Neural progenitor cell (in vitro differentiated cells): ENCODE data around the gene NCBP2L. TPM values are rescaled to one million over a fixed set of nuclear protein-coding genes. Genes with fewer than 3 reads are reported as not detected.

Experiments
- DNase-seq: peaks from one replicate; pipeline ENCODE4 v3.0.0-alpha.2; 2016; ENCODE audit warnings: low spot score
- H2AFZ ChIP-seq: fragments of 200-600 bp; sonication (generic); replicated peaks from 2 replicates; pipeline ENCODE4 v1.6.1; 2016; ENCODE audit warnings: antibody characterized with exemption
- H3F3A ChIP-seq: fragments of 200-600 bp; sonication (generic); 2 replicates; pipeline ENCODE4 v1.6.1; 2016; ENCODE audit warnings: antibody characterized with exemption, low read depth
- H3K27ac ChIP-seq: fragments of 200-600 bp; sonication (generic); 2 replicates; pipeline ENCODE4 v1.5.1; 2016; ENCODE audit warnings: mild to moderate bottlenecking
- H3K27me3 ChIP-seq: fragments of 200-600 bp; sonication (generic); 2 replicates; pipeline ENCODE4 v1.6.1; 2016; ENCODE audit warnings: mild to moderate bottlenecking, moderate library complexity
- H3K36me3 ChIP-seq: fragments of 200-600 bp; sonication (generic); 2 replicates; pipeline ENCODE4 v1.5.1; 2016
- H3K4me1 ChIP-seq: fragments of 200-600 bp; sonication (generic); 2 replicates; pipeline ENCODE4 v1.6.1; 2016; ENCODE audit warnings: mixed run types
- H3K4me2 ChIP-seq: fragments of 200-600 bp; sonication (generic); 2 replicates; pipeline ENCODE4 v1.6.1; 2016
- H3K4me3 ChIP-seq: fragments of 200-600 bp; sonication (generic); 2 replicates; pipeline ENCODE4 v1.5.1; 2016
- H3K79me2 ChIP-seq: fragments of 200-600 bp; sonication (generic); 2 replicates; pipeline ENCODE4 v1.6.1; 2016; ENCODE audit warnings: low read depth
- H3K9ac ChIP-seq: fragments of 200-600 bp; sonication (generic); 2 replicates; pipeline ENCODE4 v1.6.1; 2016
- H3K9me3 ChIP-seq: fragments of 200-600 bp; sonication (generic); 2 replicates; pipeline ENCODE4 v1.5.1; 2016; ENCODE audit warnings: low read depth
- H4K20me1 ChIP-seq: fragments of 200-600 bp; sonication (generic); 2 replicates; pipeline ENCODE4 v1.6.1; 2016; ENCODE audit warnings: low read depth
- H3K27ac Mint-ChIP-seq: 3 replicates; pipeline ENCODE4 v1.8.0; 2021; ENCODE audit warnings: mixed read lengths
- H3K27me3 Mint-ChIP-seq: 2 replicates; pipeline ENCODE4 v1.8.0; 2022; ENCODE audit warnings: low read depth, mild to moderate bottlenecking, inconsistent platforms, moderate library complexity, mixed read lengths; ENCODE audit not compliant: insufficient read depth
- H3K36me3 Mint-ChIP-seq: 3 replicates; pipeline ENCODE4 v1.8.0; 2021; ENCODE audit warnings: mixed read lengths
- H3K4me1 Mint-ChIP-seq: 3 replicates; pipeline ENCODE4 v1.8.0; 2021; ENCODE audit warnings: mixed read lengths
- H3K4me3 Mint-ChIP-seq: 3 replicates; pipeline ENCODE4 v1.8.0; 2021; ENCODE audit warnings: mild to moderate bottlenecking, moderate library complexity, mixed read lengths
- H3K9me3 Mint-ChIP-seq: 3 replicates; pipeline ENCODE4 v1.8.0; 2020; ENCODE audit warnings: mixed read lengths
- CTCF ChIP-seq: fragments of 200-600 bp; sonication (generic); IDR thresholded peaks from 2 replicates; pipeline ENCODE4 v1.5.1; 2017; ENCODE audit warnings: antibody characterized with exemption, mild to moderate bottlenecking
- EZH2 ChIP-seq: fragments of 200-600 bp; sonication (generic); IDR thresholded peaks from 2 replicates; pipeline ENCODE4 v1.6.1; 2017; ENCODE audit warnings: antibody characterized with exemption, mild to moderate bottlenecking, moderate library complexity
- EZH2phosphoT487 ChIP-seq: fragments of 200-600 bp; sonication (generic); IDR thresholded peaks from 2 replicates; pipeline ENCODE4 v1.6.1; 2017; ENCODE audit warnings: antibody characterized with exemption
- total RNA-seq: library from RNA; depleted of rRNA; stranded (reverse); fragments of >200 nt; gene quantifications from 2 replicates; pipeline ENCODE4 v1.2.3, GENCODE V29; 2015; ENCODE audit warnings: low replicate concordance

NCBP2L gene
- total RNA-seq, 1 donor from 2014 or later: not detected

- Mint-ChIP-seq H3K4me1 (no peaks in the 10 kb centered on the region), H3K4me3 (no peak overlapping the region), H3K9me3 (no peaks in the 10 kb centered on the region), H3K36me3 (no peaks in the 10 kb centered on the region), H3K27ac (no peak overlapping the region), H3K27me3 (peaks cover 2% of the 10 kb centered on the region)
- H3K4me3 ChIP-seq: no peak overlapping the region
- no peak overlapping the region for H2AFZ ChIP-seq
- no peaks in the 10 kb centered on the region for H3K9me3 ChIP-seq
- no peak overlapping the region for H3K9ac ChIP-seq
- no peaks in the 10 kb centered on the region for H3K27me3 ChIP-seq
- no peaks in the 10 kb centered on the region for H3K36me3 ChIP-seq
- DNase-seq: no peak
- no peaks in the 10 kb centered on the region for H3F3A ChIP-seq
- H3K79me2 ChIP-seq: no peaks in the 10 kb centered on the region
- H3K4me1 ChIP-seq: no peaks in the 10 kb centered on the region
- H3K4me2 ChIP-seq: no peak overlapping the region
- H4K20me1 ChIP-seq: no peaks in the 10 kb centered on the region
- no peak overlapping the region for H3K27ac ChIP-seq
- TF ChIP-seq EZH2phosphoT487 (no peak), EZH2 (no peak), CTCF (no peak)
Observed at GRCh38 chrX:107766470-107767150, 10.9 kb upstream of the NCBP2L start.

- peaks cover 3% of the 10 kb centered on the region for H3K27me3 Mint-ChIP-seq
- no peaks in the 10 kb centered on the region for H3K36me3 Mint-ChIP-seq
- peaks cover 3% of the 10 kb centered on the region for H3K4me1 ChIP-seq
- peaks cover 11% of the 10 kb centered on the region for H3K27me3 ChIP-seq
- peaks cover 2% of the 10 kb centered on the region for H3K4me1 Mint-ChIP-seq
- H3F3A ChIP-seq: no peaks in the 10 kb centered on the region
- H3K27ac ChIP-seq: no peak overlapping the region
- no peak for TF ChIP-seq CTCF
- TF ChIP-seq EZH2: no peak
- no peak for TF ChIP-seq EZH2phosphoT487
- no peak overlapping the region for H3K9ac ChIP-seq
- H3K36me3 ChIP-seq: no peaks in the 10 kb centered on the region
- H4K20me1 ChIP-seq: no peaks in the 10 kb centered on the region
- H3K4me2 ChIP-seq: no peak overlapping the region
- H3K79me2 ChIP-seq: no peaks in the 10 kb centered on the region
- no peaks in the 10 kb centered on the region for H3K9me3 ChIP-seq
- H3K4me3 Mint-ChIP-seq: no peak overlapping the region
- H2AFZ ChIP-seq: no peak overlapping the region
- no peak for DNase-seq
- H3K4me3 ChIP-seq: no peak overlapping the region
- no peaks in the 10 kb centered on the region for H3K9me3 Mint-ChIP-seq
- H3K27ac Mint-ChIP-seq: no peak overlapping the region
Observed at GRCh38 chrX:107768051-107768450, 9.5 kb upstream of the NCBP2L start.

- Mint-ChIP-seq H3K9me3 (no peaks in the 10 kb centered on the region), H3K27me3 (peaks cover 15% of the 10 kb centered on the region), H3K4me3 (no peak overlapping the region), H3K27ac (no peak overlapping the region), H3K4me1 (peaks cover 8% of the 10 kb centered on the region), H3K36me3 (no peaks in the 10 kb centered on the region)
- Histone ChIP-seq H3K4me1 (peaks cover 11% of the 10 kb centered on the region), H3K4me3 (no peak overlapping the region), H2AFZ (no peak overlapping the region), H3F3A (no peaks in the 10 kb centered on the region), H3K9ac (no peak overlapping the region), H3K79me2 (no peaks in the 10 kb centered on the region), H3K36me3 (no peaks in the 10 kb centered on the region), H3K27me3 (peaks cover 28% of the 10 kb centered on the region), H3K4me2 (no peak overlapping the region), H3K27ac (no peak overlapping the region), H3K9me3 (no peaks in the 10 kb centered on the region), H4K20me1 (no peaks in the 10 kb centered on the region)
- TF ChIP-seq EZH2 (no peak), EZH2phosphoT487 (no peak), CTCF (no peak)
- DNase-seq: no peak
Observed at GRCh38 chrX:107769581-107770317, 7.8 kb upstream of the NCBP2L start.
